GM19463 (cell line): ENCODE data around the gene ZNF486.
A peak's percentile ranks its signal among the peaks of the same experiment; 100 is the strongest.
"Not testable (repeated sequence)": the region's sequence is repeated elsewhere in the genome, so short reads cannot be mapped to it uniquely, and the experiment has no call there.

ENCODE experiments used
- ATAC-seq: cut with Tn5 transposase; IDR thresholded peaks from one replicate; pipeline ENCODE4 v1.9.1; 2021; ENCODE audit warnings: mild to moderate bottlenecking, moderate library complexity; ENCODE audit not compliant: unreplicated experiment

The ZNF486 gene

DNA sequence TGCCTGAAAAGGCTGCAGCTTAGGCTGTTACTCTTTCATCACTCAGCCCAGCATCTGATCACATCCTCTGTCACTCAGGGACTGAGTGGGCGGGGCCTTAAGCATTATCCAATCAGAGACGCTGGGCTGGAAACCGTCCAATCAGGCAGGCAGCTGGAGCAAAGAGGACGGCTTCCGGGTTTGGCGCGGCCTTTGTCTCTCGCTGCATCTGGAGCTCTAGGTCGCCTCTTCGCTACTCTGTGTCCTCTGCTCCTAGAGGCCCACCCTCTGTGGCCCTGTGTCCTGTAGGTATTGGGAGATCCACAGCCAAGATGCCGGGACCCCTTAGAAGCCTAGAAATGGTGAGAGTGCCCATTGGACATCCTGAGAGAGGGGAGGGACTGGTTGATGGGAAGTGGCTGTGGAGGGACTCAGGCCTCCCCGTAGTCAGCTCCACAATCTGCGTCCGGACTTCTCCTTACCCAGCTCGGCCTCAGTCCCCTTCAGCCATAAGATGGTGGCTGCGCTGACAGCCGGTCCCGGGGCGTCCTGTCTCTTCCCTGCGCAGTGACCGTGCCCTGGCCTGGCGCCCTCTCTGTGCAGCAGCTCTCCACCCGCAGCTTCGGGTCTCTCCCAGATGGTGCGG lies at the start of gene ZNF486:
Gene ZNF486 (plus strand): TSS at position 195 of the 625 bp plus-strand sequence. CDS start 117 bp downstream, at position 312.
- peak; percentile 94 for ATAC-seq

GRCh38 chr19:20118064-20118839 lies 48.8 kb upstream of the ZNF486 start:
- ATAC-seq: not testable (repeated sequence)

GRCh38 chr19:20124879-20125278 lies 42.1 kb upstream of the ZNF486 start:
- ATAC-seq: no peak

GRCh38 chr19:20132933-20133332 lies 34.1 kb upstream of the ZNF486 start:
- ATAC-seq: not testable (repeated sequence)

- not testable (repeated sequence) for ATAC-seq
Observed at GRCh38 chr19:20137714-20138113, 29.3 kb upstream of the ZNF486 start.

GRCh38 chr19:20151617-20152145 lies 15.3 kb upstream of the ZNF486 start:
- no peak for ATAC-seq

- not testable (repeated sequence) for ATAC-seq
Observed at GRCh38 chr19:20152506-20152905, 14.5 kb upstream of the ZNF486 start.

DNA sequence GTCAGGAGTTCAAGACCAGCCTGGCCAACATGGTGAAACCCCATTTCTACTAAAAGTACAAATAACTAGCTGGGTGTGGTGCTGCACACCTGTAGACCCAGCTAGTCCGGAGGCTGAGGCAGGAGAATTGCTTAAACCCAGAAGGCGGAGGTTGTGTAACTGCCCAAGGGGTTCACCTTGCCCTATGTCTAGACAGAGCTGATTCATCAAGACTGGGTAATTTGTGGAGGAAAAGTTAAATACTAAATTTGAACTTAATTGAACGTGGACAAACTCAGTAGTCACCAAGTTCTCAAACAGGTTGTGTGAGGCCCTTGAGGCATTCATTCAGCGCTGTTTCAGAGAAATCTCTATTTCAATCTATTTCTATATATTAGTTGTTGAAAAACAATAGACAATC lies 13.7 kb upstream of the ZNF486 start:
- ATAC-seq: no peak

DNA sequence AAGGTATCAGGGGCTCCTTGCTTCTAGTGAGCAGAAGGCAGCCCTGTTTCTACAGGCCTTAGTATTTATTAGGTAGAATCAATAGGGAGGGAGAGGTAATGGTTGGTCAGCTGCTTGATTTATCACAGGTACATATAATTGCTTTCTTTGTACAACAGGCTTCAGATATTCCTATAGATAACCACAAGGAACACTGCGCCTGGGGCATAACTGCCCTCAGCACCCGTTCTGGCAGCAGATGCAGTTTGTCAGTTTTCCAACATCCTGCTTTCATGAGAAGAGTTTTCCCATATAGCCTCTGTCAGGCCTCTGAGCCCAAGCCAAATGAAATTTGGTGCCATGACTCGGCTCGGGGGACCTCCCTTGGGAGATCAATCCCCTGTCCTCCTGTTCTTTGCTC lies 12.4 kb upstream of the ZNF486 start:
- ATAC-seq: no peak

DNA sequence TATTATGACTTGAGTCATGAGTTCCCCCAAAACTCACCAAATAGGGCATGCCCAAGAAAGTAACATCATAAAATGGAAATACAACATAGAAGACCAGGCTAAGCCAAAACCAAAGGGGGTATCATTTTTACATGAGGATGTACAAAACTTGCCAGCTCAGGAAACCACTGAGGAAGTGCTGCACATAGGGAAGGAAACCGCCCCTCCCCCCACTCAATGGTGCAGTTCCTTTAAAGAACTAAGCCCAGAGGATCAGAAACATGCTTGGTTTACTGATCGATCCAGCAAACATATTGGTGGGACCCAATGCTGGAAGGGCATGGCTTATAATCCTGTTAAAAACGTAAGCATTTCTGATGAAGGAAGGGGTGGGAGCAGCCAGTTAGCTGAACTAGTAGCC lies 4.2 kb upstream of the ZNF486 start:
- no peak for ATAC-seq

DNA sequence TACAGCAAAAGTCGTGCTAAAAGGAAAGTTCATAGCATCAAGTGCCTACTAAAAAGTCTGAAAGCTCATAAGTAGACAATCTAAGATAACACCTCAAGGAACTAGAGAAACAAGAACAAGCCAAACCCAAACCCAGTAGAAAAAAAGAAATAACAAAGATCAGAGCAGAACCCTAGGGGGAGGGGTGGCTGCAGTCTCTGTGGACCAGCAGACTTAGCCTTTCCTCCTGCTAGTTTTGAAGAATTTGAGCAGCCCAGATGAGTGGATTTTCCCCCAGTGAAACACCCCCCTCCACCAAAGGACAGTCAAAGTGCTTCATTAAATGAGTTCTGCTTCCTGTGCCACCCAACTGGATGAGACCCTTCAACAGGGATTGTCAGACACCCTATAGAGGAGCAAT lies 2.6 kb upstream of the ZNF486 start:
- no peak for ATAC-seq

DNA sequence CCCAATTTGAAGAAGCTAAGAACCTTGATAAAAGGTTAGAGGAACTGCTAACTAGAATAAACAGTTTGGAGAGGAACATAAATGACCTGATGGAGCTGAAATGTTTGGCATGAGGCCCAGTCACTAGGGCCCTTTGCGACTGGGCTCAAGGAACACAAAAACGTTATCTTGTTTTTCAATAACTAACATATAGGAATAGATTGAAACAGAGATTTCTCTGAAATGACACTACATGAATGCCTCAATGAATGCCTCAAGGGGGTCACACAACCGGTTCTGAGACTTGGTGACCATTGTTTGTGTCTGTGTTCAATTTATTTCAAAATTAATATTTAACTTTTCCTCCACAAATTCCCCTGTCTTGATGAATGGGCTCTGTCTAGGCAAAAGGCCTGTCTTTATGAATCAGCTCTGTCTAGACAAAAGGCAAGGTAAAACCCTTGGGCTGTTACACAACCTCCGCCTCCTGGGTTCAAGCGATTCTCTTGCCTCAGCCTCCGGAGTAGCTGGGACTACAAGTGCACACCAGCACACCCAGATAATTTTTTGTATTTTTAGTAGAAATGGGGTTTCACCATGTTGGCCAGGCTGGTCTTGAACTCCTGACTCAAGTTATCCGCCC lies 932 bp upstream of the ZNF486 start:
- ATAC-seq: no peak

DNA sequence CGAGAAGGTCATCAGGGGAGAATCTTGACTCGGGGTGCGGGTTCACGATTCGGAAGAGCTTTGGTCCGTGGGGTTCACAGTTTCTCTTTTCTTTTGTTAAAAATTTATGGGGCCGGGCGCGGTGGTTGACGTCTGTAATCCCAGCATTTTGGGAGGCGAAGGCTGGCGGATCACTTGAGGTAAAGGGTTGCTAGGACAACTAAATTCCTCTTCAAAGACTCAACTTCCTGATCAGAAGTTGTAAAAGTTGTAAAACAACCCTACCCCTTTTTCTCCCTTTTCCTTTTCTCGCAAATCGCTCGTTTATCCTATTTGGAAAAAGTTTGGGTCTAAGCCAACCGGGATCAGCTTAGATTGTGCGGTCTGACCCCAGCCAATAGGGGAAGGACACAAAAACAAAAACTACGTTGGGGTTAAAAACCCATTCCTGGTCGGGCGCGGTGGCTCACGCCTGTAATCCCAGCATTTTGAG lies 673 bp downstream of the ZNF486 start:
- ATAC-seq: no peak

DNA sequence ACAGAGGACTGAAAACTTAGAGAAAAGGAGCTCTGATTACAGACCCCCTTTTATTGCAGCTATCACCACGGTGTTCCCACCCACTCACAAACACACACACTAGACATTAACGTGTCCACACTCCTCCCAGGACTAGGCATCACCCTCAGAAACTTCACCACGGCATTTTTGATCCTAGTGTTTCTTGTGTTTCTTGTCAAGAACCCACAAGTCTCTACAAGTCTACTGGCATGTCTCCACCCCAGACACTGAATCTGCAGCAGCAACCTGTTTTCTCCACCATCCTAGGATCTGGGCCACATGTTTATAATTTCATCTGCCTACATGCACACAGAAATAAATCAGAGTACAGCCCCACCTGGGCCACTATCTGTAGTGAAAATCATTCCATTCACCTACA lies 4.3 kb downstream of the ZNF486 start:
- ATAC-seq: no peak

DNA sequence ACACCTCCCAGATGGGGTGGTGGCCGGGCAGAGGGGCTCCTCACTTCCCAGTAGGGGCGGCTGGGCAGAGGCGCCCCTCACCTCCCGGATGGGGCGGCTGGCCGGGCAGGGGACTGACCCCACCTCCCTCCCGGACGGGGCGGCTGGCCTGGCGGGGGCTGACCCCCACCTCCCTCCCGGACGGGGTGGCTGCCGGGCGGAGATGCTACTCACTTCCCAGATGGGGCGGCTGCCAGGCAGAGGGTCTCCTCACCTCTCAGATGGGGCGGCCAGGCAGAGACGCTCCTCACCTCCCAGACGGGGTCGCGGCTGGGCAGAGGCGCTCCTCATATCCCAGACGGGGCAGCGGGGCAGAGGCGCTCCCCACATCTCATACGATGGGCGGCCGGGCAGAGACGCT lies 8.8 kb downstream of the ZNF486 start:
- ATAC-seq: not testable (repeated sequence)

DNA sequence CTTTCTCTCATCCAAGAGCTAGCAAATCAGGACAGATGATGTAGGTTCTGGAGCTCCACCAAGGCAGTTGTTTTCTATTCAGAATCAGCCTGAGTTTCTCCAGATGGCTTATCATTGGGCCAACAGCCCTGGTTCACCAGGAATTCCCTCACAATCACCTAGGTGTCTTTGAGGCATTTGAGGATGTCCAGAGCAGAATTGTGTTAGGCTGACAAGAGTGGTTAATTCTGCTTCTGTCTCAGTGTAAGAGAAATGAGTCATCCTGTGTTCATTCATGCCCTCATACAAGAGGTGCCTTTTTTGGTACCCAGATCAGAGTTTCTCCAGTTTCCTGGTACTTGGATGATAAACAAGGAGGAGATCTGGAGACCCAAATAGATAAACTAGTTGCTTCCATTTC lies 12.9 kb downstream of the ZNF486 start:
- ATAC-seq: not testable (repeated sequence)

DNA sequence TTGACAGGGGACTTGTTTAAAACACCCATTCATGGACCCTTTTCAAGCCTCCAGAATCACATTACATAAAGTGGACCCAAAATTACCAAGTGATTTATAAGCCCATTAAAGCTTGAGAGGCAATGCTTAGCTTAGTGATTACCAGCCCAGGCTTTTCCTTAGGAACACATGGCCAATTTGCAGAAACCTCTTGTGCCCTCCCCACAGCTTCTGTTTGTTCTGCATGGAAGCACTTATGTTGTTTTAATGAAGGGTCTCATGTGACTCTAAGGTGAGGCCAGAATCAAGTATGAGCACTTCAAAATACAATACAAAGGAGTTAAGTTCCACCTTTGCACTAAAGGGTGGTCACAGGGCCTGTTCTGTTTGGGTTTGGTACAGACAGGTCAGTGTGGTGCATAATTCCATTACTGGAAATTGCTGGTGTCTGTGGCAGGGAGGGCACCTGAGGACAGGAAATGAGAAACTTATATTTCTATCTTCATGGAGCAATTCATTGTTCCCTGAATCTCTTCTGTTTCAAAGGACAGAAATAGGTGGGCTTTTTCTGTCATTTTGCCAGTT lies 15.3 kb downstream of the ZNF486 start:
- ATAC-seq: no peak

DNA sequence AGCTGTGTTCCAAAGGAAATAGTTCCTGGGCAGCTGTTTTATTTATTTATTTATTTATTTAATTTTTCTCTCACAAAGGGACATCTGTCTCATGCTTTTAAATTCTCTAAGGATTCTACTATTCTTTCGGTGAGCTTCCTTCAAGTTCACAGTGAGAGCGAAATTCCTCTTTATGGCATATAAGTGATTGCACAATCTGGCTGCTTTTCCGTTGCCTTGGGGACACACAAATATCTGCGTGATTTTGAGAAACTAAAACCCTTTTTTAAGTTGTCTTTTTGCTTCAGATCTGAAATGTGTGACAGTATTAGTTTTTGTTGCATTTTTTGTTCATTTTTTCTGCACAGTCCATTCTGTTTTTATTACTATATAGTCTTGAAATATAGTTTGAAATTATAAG lies 19.2 kb downstream of the ZNF486 start:
- no peak for ATAC-seq

GRCh38 chr19:20197747-20198146 lies 30.7 kb downstream of the ZNF486 start:
- no peak for ATAC-seq

DNA sequence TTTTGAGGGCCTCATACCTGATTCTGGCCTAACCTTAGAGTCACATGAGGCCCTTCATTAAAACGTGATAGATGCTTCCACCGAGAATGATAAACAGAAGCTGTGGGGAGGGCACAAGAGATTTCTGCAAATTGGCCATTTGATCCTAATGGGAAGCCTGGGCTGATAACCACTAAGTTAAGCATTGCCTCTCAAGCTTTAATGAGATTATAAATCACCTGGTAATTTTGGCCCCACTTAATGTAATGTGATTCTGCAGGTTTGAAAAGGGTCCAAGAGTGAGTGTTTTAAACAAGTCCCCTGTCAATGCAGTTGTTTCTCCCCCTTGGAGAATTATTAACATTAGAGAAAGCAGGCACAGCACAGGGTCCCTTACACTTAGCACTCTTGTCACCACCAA lies 42.0 kb downstream of the ZNF486 start:
- no peak for ATAC-seq

- ATAC-seq: not testable (repeated sequence)
Observed at GRCh38 chr19:20214366-20214765, 47.4 kb downstream of the ZNF486 start.
